Ishikawa (cell line): Measurements from ENCODE around the gene PDAP1.

Experiments
- CEBPB ChIP-seq: IDR thresholded peaks from 2 replicates; pipeline ENCODE4 v1.6.1; 2012
- CREB1 ChIP-seq: IDR thresholded peaks from 2 replicates; pipeline ENCODE4 v1.6.1; 2012; ENCODE audit warnings: low read depth
- EGR1 ChIP-seq: IDR thresholded peaks from 2 replicates; pipeline ENCODE4 v1.6.1; 2012
- EP300 ChIP-seq: IDR thresholded peaks from 2 replicates; pipeline ENCODE4 v1.6.1; 2012; ENCODE audit warnings: borderline replicate concordance
- FOXM1 ChIP-seq: IDR thresholded peaks from 2 replicates; pipeline ENCODE4 v1.6.1; 2012; ENCODE audit warnings: low read depth, borderline replicate concordance
- MAX ChIP-seq: IDR thresholded peaks from 2 replicates; pipeline ENCODE4 v1.6.1; 2012
- NFIC ChIP-seq: IDR thresholded peaks from 2 replicates; pipeline ENCODE4 v1.6.1; 2012
- RAD21 ChIP-seq: IDR thresholded peaks from 2 replicates; pipeline ENCODE4 v1.6.1; 2012; ENCODE audit warnings: low read depth
- REST ChIP-seq: IDR thresholded peaks from 2 replicates; pipeline ENCODE4 v1.6.1; 2012; ENCODE audit warnings: low read depth, mild to moderate bottlenecking
- TAF1 ChIP-seq: IDR thresholded peaks from 2 replicates; pipeline ENCODE4 v1.6.1; 2012; ENCODE audit warnings: low read depth, mild to moderate bottlenecking
- TCF12 ChIP-seq: IDR thresholded peaks from 2 replicates; pipeline ENCODE4 v1.6.1; 2012; ENCODE audit warnings: low read depth
- TEAD4 ChIP-seq: IDR thresholded peaks from 2 replicates; pipeline ENCODE4 v1.6.1; 2012
- USF1 ChIP-seq: IDR thresholded peaks from 2 replicates; pipeline ENCODE4 v1.6.1; 2012
- YY1 ChIP-seq: IDR thresholded peaks from 2 replicates; pipeline ENCODE4 v1.6.1; 2012; ENCODE audit warnings: low read depth
- ZBTB7A ChIP-seq: IDR thresholded peaks from 2 replicates; pipeline ENCODE4 v1.6.1; 2012; ENCODE audit warnings: low read depth

Gene PDAP1

GRCh38 chr7:99404235-99404976 is 4.0 kb downstream of the PDAP1 start:
- no peak for TF ChIP-seq EGR1
- TF ChIP-seq TCF12, result no peak
- TF ChIP-seq CREB1, result no peak
- no peak for TF ChIP-seq EP300
- no peak for TF ChIP-seq ZBTB7A
- TF ChIP-seq TAF1, result no peak
- TF ChIP-seq TEAD4, result no peak
- no peak for TF ChIP-seq YY1
- TF ChIP-seq USF1, result no peak
- TF ChIP-seq REST, result no peak
- no peak for TF ChIP-seq CEBPB
- TF ChIP-seq FOXM1, result no peak
- TF ChIP-seq NFIC, result no peak

- TF ChIP-seq MAX (no peak), EGR1 (no peak)
These were observed 4.6 kb downstream of the PDAP1 start for GRCh38 chr7:99403764-99404163.

- TF ChIP-seq USF1 (no peak), RAD21 (no peak), YY1 (no peak), EP300 (no peak), FOXM1 (no peak)
These were observed 5.5 kb downstream of the PDAP1 start for GRCh38 chr7:99402854-99403253.

GRCh38 chr7:99399597-99399996 is 8.8 kb downstream of the PDAP1 start:
- TF ChIP-seq MAX (no peak), USF1 (no peak), FOXM1 (no peak), YY1 (no peak), TCF12 (no peak), EP300 (no peak), RAD21 (no peak)

- TF ChIP-seq TEAD4 (no peak), TCF12 (no peak), TAF1 (no peak), RAD21 (no peak), CREB1 (no peak), USF1 (no peak), REST (no peak), EP300 (no peak)
These were observed 9.4 kb downstream of the PDAP1 start for GRCh38 chr7:99398891-99399445.

- TF ChIP-seq TEAD4 (no peak), NFIC (no peak), CREB1 (no peak)
These were observed 11.0 kb downstream of the PDAP1 start for GRCh38 chr7:99397297-99397983.
